Activated naive CD4-positive, alpha-beta T cell (primary cell): ENCODE data around the gene PODNL1.
A peak's percentile ranks its signal among the peaks of the same experiment; 100 is the strongest.
"Not testable (repeated sequence)": the region's sequence is repeated elsewhere in the genome, so short reads cannot be mapped to it uniquely, and the experiment has no call there.

ENCODE experiments used
- DNase-seq, 4 experiments: peaks; one replicate each; lab custom pipeline; 2025; lab: John Stamatoyannopoulos, UW

The PODNL1 gene

DNA sequence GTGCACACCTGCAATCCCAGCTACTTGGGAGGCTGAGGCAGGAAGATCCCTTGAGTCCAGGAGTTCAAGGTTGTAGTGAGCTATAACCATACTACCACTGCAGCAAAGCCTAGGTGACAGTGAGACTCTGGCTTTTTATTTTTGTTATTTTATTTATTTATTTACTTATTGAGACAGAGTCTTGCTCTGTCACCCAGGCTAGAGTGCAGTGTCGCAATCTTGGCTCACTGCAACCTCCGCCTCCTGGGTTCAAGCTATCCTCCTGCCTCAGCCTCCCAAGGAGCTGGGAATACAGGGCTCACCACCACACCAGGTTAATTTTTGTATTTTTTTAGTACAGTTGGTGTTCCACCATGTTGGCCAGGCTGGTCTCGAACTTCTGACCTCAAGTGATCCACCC, 35.3 kb upstream of the PODNL1 start:
- DNase-seq = not testable (repeated sequence)

DNA sequence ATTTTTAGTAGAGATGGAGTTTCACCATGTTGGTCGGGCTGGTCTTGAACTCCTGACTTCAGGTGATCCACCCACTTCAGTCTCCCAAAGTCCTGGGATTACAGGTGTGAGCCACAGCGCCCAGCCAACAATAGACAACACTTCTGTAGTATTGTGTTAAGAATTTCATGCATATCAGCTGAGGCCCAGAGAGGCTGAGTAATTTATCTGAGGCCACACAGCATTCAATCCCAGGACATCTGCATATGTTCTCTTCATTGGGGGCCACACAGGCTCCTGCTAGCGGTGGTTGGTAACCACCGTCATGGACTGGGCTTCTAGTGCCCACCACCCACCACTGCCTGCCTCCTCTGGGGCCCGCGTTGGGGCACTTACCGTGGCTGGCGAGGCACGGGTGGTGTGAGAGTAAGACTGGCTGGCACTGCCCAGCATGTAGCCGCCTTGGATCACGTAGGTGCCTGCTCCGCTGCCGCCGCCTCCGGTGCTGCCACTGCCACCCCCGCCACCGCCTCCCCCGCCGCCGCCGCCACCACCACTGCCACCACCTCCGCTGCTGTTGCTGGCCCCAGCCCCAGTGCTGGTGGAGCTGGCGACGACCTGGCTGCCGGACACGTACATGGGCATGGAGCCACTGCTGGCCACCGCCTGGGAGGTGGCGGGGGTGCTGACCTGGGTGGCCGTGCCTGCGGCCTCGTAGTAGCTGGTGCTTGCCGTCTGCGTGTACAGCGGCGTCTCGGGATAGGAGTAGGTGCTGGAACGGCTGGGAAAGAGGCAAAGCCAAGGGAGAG, 34.3 kb upstream of the PODNL1 start:
- no peak for DNase-seq

DNA sequence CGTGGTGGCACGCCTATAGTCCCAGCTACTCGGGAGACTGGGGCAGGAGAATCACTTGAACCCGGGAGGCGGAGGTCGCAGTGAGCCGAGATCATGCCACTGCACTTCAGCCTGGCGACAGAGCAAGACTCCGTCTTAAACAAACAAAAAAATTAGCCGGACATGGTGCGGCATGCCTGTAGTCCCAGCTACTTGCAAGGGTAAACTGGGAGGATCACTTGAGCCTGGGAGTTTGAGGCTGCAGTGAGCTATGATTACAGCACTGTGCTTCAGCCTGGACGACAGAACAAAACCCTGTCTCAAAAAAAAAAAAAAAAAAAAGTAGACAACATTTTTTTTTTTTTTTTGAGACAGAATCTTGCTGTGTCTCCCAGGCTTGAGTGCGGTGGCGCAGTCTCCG, 33.7 kb upstream of the PODNL1 start:
- not testable (repeated sequence) for DNase-seq

DNA sequence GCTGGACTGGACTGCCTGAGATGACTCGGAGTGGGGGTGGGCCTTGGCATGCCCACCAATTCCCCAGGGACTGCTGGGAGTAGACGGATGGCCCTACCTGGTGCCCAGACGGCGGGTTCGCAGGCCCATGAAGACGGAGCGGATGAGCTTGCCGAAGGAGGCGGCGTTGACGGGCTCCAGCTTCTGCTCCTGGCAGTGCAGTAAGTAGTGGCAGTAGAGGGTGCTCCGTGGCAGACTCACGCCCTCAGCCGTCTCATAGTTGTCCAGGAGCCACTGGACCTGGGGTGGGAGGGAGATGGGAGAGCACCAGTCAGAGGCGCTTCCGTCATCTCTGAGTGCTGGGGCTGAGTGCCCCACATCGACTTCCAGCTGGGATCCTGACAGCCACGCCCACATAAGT, 31.7 kb upstream of the PODNL1 start:
- DNase-seq = no peak

DNA sequence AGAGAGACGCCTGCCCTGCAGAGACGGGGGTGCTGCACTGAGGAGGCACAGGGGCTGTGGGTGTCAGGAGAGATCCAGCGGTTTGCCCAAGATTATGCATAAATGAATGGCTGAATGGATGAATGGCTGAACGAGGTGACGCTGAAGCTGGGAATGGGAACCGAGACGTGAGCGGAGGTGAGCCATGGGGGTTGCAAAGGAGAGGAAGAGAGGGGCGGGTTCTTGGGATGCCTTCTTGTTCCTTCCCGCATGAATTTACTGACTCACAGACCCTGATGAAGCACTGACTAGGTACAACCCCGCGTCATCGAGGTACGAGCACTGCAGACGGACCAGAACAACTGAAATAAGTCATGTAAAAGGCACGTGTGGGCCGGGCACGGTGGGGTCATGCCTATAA, 30.8 kb upstream of the PODNL1 start:
- no peak for DNase-seq

DNA sequence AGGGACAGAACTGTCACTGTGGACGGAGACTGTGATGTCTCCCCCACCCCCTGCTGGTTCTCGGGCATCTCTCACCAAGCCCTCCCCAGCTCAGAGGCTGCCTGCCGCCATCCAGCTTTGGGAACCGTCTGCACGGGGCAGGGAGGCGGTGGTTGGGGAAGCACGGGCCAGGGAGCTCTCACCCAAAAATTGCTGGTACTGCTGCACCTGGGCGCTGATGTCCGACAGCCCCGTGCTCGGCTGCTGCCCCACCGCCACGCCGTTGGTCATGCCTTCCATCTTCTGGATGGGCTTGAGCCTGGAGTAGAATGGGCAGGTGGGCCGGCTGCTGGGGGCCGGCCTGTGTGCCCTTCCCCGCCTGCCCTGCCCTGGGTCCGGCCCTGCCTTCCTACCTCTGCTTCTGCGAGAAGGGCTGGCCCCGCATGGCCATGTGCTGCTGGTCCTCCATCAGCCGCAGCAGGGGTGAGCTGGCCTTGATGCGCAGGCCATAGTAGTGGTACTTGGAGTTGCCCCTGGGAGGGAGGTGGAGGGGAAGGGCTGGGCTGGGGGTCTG, 30.2 kb upstream of the PODNL1 start:
- no peak for DNase-seq

DNA sequence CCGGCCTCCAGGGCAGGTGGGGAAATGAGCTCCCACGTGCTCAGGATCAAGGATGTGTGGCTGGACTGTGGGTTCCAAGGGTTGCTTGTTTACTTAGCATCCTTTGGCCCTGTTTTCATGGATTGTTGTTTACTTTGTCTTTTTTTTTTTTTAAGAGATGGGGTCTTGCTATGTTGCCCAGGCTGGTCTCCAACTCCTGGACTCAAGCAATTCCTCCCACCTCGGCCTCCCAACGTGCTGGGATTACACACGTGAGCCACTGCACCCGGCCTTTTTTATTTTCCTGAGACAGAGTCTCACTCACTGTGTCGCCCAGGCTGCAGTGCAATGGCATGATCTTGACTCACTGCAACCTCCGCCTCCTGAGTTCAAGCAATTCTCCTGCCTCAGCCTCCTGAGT, 29.0 kb upstream of the PODNL1 start:
- DNase-seq = not testable (repeated sequence)

DNA sequence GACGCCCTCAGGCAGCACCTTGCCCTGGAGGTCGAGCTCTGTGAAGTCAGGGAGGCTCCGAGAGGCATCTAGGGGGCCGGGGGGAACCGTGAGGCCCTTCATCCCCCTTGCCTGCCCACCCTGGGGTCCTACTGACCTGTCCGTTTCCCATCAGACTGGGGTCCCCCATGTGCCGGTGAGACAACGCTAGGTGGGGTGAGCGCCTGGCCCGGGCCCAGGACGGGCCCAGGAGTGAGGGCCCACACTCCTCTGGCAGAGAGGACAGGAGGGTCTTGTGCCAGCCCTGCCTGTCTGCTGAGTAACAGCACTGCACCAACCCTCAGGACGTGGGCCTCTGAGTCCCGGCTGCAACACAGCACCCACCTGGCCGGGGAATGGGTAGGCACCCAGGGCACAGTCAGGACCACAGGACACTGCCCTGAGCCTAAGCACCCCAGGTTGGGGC, 28.5 kb upstream of the PODNL1 start:
- DNase-seq = no peak

DNA sequence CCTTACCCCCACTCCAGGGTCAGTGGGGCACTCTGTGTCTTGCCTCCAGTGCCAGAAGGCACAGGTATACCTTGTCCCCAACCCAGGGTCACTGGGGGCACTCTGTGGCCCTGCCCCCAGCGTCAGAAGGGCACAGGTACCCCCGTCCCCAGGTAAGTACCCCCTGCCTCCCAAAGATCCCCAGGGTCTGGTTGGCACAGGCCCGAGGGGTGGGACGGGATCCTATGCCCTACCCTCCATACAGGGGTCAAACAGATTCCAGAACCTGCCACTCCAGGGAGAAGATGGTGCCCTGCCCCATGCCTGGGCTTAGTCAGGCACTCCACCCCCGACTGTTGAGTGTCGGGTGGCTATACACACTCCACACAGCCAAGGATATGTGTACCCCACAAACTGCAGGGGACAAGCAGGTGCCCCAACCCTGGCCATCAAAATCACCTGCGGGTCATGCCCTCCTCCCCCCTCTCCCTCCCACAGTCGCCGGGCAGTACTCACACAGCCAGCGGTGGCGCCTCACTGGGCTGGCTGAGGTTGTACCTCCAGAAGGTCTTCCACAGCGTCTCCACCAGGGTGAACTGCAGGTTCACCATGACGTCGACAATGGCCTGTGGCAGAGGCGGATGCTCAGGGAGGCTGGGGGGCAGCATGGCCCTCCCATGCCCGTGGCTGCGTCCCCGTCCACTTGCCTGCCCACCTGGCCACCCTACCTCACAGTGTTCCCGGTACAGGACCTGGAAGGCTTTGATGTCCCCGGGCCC, 27.9 kb upstream of the PODNL1 start:
- DNase-seq = no peak

DNA sequence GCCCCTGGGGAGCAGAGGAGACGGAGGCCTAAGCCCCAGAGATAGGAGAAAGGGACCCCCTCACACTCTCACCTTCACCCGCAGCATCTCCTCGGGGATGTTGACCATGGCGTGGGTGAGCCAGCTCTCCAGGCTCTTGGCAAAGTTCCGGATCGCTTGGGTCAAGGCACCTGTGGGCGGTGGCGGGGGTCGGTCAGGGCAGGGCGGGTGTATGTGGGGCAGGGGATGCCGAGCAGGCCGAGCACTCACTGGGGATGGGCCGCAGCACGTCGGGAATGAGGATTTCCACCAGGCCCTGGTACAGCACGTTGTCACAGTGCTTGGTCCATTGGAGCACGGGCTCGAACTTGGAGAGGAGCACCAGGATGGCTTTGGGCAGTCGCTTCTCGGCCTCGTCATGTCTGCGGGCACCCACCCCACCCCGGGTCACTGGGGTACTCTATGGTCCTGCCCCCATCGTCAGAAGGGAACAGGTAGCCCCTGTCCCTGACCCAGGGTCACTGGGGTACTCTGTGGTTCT, 27.2 kb upstream of the PODNL1 start:
- DNase-seq = no peak

DNA sequence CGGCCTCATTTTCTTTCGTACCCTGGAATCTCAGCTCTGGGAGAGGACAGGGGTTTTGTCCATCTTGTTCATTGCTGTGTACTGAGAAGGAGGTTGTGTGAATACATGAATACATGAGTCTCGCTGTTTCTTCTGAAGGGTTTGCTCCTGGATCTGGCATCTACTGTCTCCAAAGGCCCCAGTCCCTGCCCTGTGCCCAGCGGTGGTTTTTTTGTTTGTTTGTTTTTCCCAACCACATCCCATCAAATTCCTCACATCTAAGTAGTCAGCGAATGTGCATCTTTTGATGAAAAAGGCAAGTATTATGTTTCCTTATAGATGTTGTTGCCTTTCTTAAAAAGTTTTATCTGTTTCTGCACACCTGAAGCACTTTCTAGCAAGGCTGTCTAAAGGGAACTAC, 26.6 kb upstream of the PODNL1 start:
- no peak for DNase-seq

DNA sequence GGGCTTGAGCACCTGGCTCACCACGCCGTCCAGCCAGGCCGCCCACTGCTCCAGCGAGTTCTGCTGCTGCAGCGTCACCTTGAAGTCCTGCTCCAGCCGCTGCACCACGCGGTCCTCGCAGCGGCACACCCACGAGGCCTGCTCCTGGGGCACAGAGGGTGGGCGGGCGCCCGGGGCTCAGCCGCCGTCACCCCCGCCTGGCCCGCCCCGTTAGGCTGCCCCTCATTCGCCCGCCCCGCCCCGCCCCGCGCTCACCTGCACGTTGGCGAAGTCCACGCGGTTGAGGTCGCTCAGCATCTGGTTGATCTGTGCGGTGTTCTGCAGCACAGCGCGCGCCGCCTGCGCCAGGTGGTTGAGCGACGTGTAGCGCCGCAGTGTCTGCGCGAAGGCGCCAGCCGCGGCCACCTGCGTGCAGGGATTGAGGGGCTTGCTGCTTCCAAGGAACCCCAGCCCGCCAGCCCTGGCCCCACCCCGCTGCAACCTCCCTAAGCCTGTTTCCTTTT, 25.4 kb upstream of the PODNL1 start:
- DNase-seq = no peak

DNA sequence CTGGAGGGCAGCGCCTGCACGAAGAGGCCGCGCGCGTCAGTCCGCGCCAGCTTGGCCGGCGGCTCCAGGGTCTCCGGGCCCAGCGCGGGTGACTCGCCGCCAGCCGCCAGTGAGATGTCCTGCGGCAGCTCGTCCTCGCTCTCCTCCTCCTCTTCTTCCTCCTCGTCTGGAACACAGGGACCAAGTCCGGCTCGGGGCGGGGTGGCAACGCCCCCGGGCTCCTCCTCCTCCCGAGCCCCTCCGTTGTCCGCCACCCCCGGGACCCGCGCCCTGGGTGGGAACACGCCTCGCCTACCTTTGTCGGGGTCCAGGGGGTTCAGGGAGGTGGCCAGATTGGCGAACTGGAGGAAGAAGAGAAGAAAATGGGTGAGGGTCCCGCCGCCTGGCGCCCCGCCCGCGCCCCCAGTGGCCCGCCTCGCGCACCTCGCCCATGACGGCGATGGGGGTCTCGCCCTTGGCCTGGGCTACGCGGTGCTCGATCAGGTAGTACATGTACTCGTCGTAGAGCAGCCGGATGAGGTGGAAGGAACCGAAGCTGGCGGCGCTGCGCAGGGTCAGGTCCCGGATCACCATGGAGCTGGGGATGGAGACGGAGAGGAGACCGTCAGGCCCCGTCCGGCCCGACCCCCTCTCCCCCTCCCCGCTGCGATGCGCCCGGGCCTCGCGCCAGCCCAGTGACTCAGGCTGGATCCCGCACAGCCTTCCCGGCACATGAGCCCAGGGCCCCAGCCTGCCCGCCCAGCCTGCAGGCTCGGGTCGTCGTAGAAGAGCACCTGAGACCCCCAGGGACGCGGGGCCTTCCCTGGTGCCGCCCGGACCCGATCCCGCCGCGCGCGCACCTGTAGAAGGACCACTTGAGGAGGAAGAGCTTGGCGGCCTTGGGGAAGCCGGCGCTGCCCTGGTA, 24.7 kb upstream of the PODNL1 start:
- no peak for DNase-seq

DNA sequence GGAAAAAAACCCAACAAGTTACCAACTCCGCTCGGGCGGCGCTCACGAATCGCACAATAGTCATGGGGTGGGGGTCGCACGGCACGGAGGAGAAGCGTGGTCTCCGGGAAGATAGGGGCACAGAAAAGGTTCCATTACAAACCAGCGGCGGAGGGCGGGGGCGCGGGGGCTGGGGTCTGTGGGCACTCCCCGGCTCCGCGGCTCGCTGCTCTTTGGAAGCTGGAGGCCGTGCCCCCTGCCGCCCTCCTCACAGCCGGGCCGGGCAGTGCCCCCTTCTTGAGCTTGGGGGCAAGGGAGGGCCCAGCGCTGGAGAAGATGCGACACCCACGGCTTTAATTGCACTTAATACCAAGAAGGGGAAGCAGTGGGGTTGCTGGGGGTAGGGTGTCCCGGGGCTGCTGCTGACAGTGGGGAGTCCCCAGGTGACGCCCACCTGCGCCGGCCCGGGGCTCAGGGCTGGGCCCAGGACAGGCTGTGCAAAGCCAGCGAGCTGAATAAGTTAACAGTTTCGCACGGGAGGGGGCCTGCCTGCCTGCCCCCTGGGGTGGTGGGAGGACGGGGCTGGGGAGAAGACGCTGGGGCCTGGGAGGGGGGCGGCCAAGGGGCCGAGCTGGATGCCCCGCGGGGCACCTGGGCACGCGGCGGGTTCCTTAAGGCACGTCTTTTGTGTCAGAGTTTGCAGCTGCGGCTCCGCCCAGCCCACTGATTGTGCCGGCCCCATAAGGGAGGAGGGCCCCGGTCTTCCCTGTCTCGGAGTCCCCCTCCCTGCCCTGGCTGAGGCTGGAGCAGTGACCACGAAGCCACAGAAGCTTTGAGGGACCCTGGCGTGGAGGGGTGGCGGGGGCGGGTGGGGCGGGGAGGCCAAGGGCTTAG, 23.8 kb upstream of the PODNL1 start:
- no peak for DNase-seq

DNA sequence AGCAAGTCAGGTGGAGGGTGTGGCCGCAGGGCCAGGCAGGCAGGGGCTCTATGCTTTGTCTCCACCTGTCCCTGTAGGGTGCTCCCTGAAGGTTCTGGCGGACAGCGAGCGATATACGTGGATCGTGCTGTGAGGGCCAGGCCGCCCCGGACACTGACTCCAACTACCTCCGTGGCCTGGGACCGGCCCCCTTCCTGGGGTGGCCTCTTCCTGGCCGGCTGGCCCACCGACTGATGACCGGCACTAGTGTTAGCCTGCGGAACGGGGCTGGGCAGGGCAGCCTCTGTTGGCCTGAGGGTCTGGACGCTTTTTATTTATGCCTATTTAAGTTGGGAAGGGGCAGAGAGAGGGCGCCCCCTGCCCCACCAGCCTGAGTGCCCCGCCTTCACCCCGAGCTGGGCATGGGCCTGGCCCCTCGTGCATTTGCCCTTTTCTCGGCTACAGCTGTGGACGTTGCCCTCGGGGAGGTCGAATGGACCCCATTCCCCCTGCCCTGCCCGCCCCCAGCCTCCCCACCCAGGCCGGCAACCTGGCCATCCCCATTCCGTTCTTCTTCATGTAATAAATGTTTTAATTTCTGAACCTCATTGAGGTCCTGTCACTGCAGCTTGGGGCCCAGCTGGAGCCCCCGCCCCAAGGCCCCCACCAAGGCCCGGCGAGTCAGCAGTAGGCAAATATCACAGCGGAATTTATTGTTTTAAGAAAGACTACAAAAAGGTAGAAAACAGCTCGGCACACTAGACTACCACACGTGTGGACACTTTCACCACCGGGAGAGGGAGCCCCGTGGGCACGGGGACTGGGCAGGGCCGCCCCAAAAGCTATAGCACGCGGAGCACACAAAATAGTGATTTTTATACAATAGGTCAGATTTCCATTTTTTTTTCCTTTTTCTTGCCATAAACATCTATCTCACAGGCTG, 22.9 kb upstream of the PODNL1 start:
- no peak for DNase-seq

DNA sequence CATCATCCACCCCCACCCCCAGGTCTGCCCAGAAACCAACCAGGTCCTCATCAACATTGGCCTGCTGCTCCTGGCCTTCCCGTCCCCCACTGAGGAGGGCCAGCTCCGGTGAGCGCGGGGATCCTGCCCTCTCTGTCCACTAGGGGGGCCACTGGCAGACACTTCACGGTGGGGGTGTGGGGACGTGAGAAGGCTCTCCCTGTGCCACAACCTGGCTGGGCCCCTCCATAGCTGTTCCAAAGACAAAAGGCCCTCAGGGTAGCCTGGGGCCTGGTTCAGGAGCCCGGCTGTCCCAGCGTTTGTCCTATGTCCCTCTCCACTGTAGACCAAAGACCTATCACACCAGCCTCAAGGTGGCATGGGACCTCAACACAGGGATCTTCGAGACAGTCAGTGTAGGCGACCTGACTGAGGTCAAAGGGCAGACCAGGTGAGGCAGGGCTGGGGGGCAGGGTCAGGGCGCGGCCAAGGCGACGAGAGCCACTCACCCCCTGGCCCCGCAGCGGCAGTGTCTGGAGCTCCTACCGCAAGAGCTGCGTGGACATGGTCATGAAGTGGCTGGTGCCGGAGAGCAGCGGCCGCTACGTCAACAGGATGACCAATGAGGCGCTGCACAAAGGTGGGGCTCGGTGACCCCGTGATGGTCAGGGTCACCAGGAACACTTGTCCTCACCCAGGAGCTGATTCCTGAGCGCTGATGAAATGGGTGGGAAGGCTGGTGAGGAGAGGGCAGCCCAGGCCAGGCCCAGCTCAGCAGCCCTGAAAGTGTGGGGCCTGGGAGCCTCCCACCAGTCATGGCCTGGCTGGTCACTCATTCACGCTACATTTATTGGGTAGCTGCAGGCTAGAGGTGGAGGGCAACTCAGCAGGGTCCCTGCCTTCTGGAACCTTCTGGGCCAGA, 22.0 kb upstream of the PODNL1 start:
- DNase-seq = peak in 1 of 4 experiments; percentile 16

DNA sequence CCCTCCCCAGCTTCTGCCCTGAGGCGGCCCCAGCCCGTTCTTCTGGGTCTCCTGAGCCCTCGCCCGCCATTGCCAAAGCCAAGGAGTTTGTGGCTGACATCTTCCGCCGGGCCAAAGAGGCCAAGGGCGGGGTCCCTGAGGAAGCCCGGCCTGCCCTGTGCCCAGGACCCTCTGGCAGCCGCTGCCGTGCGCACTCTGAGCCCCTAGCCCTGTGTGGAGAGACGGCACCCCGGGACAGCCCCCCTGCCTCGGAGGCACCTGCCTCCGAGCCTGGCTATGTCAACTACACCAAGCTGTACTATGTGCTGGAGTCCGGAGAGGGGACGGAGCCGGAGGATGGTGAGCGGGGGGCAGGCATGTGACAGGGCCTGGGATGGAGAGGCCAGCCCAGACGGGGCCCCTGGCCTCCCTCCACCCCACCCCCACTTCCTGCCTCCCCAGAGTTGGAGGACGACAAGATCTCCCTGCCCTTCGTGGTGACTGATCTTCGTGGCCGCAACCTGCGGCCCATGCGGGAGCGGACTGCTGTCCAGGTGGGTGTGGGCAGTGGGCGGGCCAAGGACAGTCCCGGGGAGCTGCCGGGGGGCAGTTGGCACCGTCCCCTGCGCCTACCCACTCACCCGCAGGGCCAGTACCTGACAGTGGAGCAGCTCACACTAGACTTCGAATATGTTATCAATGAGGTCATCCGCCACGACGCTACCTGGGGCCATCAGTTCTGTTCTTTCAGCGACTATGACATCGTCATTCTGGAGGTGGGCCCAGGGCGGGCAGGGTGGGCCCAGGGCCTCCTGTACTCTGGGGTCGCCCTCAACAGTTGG, 21.1 kb upstream of the PODNL1 start:
- no peak for DNase-seq

DNA sequence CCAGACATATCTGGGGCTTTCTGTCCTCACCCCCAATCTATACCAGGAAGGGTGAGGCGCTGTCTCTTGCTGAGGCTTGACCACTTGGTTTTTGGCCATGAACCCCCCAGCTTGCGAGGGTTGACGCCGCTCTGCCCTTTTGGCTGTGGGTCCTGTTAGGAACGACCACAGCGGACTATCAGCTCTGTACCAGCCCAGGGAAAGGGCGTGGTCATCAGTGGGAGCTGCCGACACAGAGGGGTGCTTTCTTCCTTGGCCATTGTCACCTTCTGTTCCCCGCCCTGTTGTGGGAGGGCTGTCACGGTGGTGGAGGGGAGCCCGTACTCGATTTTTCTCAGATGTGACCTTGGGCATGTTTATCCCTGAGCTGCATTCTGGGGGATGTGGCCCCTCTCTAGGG, 19.8 kb upstream of the PODNL1 start:
- no peak for DNase-seq
